ENCODE measurements around the gene ZNF276.
"Not testable (repeated sequence)": the region's sequence is repeated elsewhere in the genome, so short reads cannot be mapped to it uniquely, and the experiment has no call there.

DNA sequence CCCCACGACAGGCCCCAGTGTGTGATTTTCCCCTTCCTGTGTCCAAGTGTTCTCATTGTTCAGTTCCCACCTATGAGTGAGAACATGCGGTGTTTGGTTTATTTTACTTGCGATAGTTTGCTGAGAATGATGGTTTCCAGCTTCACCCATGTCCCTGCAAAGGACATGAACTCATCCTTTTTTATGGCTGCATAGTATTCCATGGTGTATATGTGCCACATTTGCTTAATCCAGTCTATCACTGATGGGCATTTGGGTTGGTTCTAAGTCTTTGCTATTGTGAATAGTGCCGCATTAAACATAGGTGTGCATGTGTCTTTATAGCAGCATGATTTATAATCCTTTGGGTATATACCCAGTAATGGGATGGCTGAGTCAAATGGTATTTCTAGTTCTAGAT is 49.8 kb upstream of the ZNF276 start:
- TF ChIP-seq, protein P1, sequence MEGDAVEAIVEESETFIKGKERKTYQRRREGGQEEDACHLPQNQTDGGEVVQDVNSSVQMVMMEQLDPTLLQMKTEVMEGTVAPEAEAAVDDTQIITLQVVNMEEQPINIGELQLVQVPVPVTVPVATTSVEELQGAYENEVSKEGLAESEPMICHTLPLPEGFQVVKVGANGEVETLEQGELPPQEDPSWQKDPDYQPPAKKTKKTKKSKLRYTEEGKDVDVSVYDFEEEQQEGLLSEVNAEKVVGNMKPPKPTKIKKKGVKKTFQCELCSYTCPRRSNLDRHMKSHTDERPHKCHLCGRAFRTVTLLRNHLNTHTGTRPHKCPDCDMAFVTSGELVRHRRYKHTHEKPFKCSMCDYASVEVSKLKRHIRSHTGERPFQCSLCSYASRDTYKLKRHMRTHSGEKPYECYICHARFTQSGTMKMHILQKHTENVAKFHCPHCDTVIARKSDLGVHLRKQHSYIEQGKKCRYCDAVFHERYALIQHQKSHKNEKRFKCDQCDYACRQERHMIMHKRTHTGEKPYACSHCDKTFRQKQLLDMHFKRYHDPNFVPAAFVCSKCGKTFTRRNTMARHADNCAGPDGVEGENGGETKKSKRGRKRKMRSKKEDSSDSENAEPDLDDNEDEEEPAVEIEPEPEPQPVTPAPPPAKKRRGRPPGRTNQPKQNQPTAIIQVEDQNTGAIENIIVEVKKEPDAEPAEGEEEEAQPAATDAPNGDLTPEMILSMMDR (IDR thresholded peaks at IDR 0.05): not testable (repeated sequence)
- TF ChIP-seq POLR2A (IDR thresholded peaks at IDR 0.05): not testable (repeated sequence)
